Measurements from ENCODE around the gene GIPC2. TPM values are rescaled to one million over a fixed set of nuclear protein-coding genes. Genes with fewer than 3 reads are reported as not detected.

Gene GIPC2
- total RNA-seq, 4 donors from 2014 or later, result 3.0 to 12.3 (median 6.4) TPM

GRCh38 chr1:78132948-78133322, 87.2 kb downstream of the GIPC2 start:
- intact Hi-C loops (cut with DNase I; ENCODE audit: low total_unique reads), result loop anchor here (10.0 kb wide), 1 partner anchor 542 kb away; no protein-coding TSS in a partner anchor

GRCh38 chr1:78136680-78137079, 90.9 kb downstream of the GIPC2 start:
- no peak for TF ChIP-seq POLR2A (IDR thresholded peaks at IDR 0.05)
- TF ChIP-seq CTCF (IDR thresholded peaks at IDR 0.05), result no peak
- intact Hi-C loops (cut with DNase I; ENCODE audit: low total_unique reads), result loop anchor here (10.0 kb wide), 1 partner anchor 538 kb away; no protein-coding TSS in a partner anchor
- WGBS, 2 donors, result 88% methylated on average over 1 of the region's 1 CpG
- no peak overlapping the region for H3K4me3 ChIP-seq (ENCODE audit: low read depth, poor library complexity, severe bottlenecking)
- no peak for DNase-seq (ENCODE audit: low spot score in 2 of 2)

More at GRCh38 chr1:78132948-78133322, 87.2 kb downstream of the GIPC2 start:
- 68 to 71% methylated on average over 1 of the region's 1 CpG for WGBS, 2 donors
- no peak overlapping the region for H3K4me3 ChIP-seq (ENCODE audit: low read depth, poor library complexity, severe bottlenecking)
- no peak for DNase-seq (ENCODE audit: low spot score in 2 of 2)
- no peak for TF ChIP-seq POLR2A (IDR thresholded peaks at IDR 0.05)
- no peak for TF ChIP-seq CTCF (IDR thresholded peaks at IDR 0.05)

DNA sequence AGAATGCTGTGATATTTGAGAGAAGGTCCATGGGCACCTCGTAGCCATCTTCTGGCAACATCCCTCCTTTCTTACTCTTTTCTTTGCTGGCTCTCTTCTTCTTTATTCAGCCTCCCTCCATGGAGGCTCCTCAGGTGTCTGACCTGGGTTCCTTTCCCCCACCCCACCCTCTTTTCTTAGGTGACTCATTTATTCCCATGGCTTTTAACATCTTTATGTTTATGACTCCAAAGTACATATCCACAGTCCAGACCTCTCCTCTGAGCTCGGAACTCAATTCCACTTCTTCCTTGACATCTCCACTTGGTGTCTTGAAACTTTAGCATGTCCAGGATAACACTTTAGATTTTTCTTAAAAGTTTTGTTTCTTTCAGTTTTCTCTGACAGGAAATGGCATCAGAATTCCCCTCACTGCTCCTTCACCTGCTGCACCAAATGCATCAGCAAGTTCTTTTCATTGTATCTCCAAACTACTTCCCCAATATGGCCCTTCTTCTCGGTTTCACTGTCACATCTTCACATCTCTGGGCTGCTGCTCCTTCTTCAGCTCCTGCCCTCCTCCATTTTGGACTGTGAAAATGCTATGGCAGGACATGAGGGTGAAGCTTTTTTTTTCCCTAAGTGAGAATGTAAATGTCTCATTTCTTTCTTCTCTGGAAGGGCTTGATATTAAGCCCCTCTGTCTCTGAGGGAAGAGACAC, 95.9 kb downstream of the GIPC2 start:
- TF ChIP-seq CTCF (IDR thresholded peaks at IDR 0.05) (no peak), POLR2A (IDR thresholded peaks at IDR 0.05) (no peak)
- no peak overlapping the region for H3K4me3 ChIP-seq (ENCODE audit: low read depth, poor library complexity, severe bottlenecking)
- intact Hi-C loops (cut with DNase I; ENCODE audit: low total_unique reads), result loop anchor here (10.0 kb wide), 1 partner anchor 463 kb away; no protein-coding TSS in a partner anchor
- DNase-seq (ENCODE audit: low spot score in 2 of 2), result no peak
- 93 to 95% methylated on average over 3 of the region's 3 CpGs for WGBS, 2 donors

DNA sequence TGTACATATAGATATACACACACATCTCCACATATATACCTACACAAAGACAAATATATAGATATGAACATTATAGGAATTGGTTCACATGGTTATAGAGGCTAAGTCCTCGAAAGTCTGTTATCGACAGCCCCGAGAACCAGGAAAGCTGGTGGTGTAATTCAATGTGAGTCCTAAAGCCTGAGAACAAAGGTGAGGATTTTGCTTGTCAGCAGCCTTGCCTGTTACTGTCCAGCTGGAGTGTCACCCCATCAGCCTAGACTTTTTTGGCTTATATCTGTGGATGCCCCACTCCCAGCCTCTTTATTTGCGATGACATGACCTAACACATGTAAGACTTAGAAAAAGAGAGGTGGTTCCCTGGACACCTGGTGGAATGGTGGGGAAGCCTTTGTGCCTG, 97.0 kb downstream of the GIPC2 start:
- intact Hi-C loops (cut with DNase I; ENCODE audit: low total_unique reads), result loop anchor here (10.0 kb wide), 1 partner anchor 462 kb away; no protein-coding TSS in a partner anchor
- no peak for DNase-seq (ENCODE audit: low spot score in 2 of 2)
- WGBS, 2 donors, result 94 to 95% methylated on average over 4 of the region's 4 CpGs
- H3K4me3 ChIP-seq (ENCODE audit: low read depth, poor library complexity, severe bottlenecking), result no peak overlapping the region
- no peak for TF ChIP-seq CTCF (IDR thresholded peaks at IDR 0.05)
- no peak for TF ChIP-seq POLR2A (IDR thresholded peaks at IDR 0.05)

GRCh38 chr1:78143152-78143551, 97.4 kb downstream of the GIPC2 start:
- intact Hi-C loops (cut with DNase I; ENCODE audit: low total_unique reads), result loop anchor here (10.0 kb wide), 1 partner anchor 462 kb away; no protein-coding TSS in a partner anchor
- DNase-seq (ENCODE audit: low spot score in 2 of 2), result no peak
- no peak overlapping the region for H3K4me3 ChIP-seq (ENCODE audit: low read depth, poor library complexity, severe bottlenecking)
- TF ChIP-seq CTCF (IDR thresholded peaks at IDR 0.05), result no peak
- no peak for TF ChIP-seq POLR2A (IDR thresholded peaks at IDR 0.05)
- 67 to 78% methylated on average over 4 of the region's 4 CpGs for WGBS, 2 donors

Measured in lower leg skin (tissue), 4 donors.